ENCODE data around the gene NHLRC1. TPM values are rescaled to one million over a fixed set of nuclear protein-coding genes. Genes with fewer than 3 reads are reported as not detected.

The NHLRC1 gene
- total and polyA plus RNA-seq, 10 of the 15 experiments (the other 5 are each of a cell fraction or from before 2014, with no cell fraction given) = 0.04 to 0.22 (median 0.12) TPM; not detected in 2

DNA sequence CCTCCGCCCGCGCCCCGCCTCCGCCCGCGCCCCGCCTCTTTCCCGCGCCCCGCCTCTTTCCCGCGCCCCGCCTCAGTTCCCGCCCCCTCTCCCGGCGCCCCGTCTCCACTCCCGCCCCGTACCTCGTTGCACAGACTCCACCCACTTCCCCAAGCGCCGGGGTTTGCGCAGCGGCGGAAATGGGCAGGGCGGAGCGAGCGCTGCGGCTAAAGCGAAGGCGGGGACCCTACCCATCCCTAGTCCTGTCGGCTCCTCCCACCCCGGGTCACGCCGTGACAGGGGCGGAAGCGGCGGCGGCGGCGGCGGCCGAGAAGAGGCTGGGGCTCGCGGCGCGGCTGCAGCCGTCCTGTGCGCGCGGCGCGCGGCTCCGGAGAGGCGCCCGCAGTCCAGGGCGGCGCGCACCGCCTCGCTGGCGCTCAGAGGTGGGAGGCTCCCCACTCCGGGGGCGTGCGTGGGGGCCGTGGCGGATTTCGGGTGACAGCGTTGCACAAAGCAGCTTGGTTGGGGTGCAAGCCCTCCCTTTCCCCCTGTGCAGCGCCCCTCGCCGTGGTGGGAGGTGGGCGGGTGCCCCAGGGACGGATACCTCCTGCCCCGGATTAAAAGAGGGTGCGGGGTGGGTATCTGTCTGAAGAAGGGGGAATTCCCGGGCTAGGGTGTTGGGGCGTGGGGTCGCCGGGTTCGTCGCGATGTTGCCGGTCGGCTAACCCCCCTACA is 32.8 kb upstream of the NHLRC1 start, which contains the start of gene KDM1B (continued):
- TF ChIP-seq, protein P1, sequence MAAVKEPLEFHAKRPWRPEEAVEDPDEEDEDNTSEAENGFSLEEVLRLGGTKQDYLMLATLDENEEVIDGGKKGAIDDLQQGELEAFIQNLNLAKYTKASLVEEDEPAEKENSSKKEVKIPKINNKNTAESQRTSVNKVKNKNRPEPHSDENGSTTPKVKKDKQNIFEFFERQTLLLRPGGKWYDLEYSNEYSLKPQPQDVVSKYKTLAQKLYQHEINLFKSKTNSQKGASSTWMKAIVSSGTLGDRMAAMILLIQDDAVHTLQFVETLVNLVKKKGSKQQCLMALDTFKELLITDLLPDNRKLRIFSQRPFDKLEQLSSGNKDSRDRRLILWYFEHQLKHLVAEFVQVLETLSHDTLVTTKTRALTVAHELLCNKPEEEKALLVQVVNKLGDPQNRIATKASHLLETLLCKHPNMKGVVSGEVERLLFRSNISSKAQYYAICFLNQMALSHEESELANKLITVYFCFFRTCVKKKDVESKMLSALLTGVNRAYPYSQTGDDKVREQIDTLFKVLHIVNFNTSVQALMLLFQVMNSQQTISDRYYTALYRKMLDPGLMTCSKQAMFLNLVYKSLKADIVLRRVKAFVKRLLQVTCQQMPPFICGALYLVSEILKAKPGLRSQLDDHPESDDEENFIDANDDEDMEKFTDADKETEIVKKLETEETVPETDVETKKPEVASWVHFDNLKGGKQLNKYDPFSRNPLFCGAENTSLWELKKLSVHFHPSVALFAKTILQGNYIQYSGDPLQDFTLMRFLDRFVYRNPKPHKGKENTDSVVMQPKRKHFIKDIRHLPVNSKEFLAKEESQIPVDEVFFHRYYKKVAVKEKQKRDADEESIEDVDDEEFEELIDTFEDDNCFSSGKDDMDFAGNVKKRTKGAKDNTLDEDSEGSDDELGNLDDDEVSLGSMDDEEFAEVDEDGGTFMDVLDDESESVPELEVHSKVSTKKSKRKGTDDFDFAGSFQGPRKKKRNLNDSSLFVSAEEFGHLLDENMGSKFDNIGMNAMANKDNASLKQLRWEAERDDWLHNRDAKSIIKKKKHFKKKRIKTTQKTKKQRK (IDR thresholded peaks at IDR 0.05; ENCODE audit: low read depth, low read length) = no peak
- TF ChIP-seq MTA2 (IDR thresholded peaks at IDR 0.05; ENCODE audit: low read depth) (no peak), MYB (IDR thresholded peaks at IDR 0.05; ENCODE audit: borderline replicate concordance, low read depth, low read length) (no peak), SMARCA5 (IDR thresholded peaks at IDR 0.05) (peak; percentile 27), SREBF2 (IDR thresholded peaks at IDR 0.05; ENCODE audit: low read length) (no peak), NFYA (IDR thresholded peaks at IDR 0.05; ENCODE audit: borderline replicate concordance, low read depth, low read length) (no peak), CREM (IDR thresholded peaks at IDR 0.05; ENCODE audit: low read depth) (peak; percentile 59), SREBF1 (IDR thresholded peaks at IDR 0.05; ENCODE audit: low read length) (no peak), IKZF1 (conservative IDR thresholded peaks at IDR 0.05) (peak; percentile 36), BMI1 (IDR thresholded peaks at IDR 0.05; ENCODE audit: borderline replicate concordance) (no peak), TBL1XR1 (IDR thresholded peaks at IDR 0.05; ENCODE audit: low read depth, low read length) (no peak), CHD1 (IDR thresholded peaks at IDR 0.05; ENCODE audit: low read depth, low read length) (no peak), SIN3A (IDR thresholded peaks at IDR 0.05; ENCODE audit: low read depth, low read length) (no peak; the same call in 1 of the 2 replicates), BACH1 (IDR thresholded peaks at IDR 0.05; ENCODE audit: borderline replicate concordance) (peak; percentile 93), EP300 (IDR thresholded peaks at IDR 0.05; ENCODE audit: borderline replicate concordance in 1 of 2, control insufficient read depth in 1 of 2, low read depth in 2 of 2, low read length in 2 of 2) (no peak), NFYB (IDR thresholded peaks at IDR 0.05; ENCODE audit: insufficient read depth, low read depth, low read length) (0 out of 2 replicates have a peak, but pooled peaks have one; percentile 6)
- TF ChIP-seq, protein P2, sequence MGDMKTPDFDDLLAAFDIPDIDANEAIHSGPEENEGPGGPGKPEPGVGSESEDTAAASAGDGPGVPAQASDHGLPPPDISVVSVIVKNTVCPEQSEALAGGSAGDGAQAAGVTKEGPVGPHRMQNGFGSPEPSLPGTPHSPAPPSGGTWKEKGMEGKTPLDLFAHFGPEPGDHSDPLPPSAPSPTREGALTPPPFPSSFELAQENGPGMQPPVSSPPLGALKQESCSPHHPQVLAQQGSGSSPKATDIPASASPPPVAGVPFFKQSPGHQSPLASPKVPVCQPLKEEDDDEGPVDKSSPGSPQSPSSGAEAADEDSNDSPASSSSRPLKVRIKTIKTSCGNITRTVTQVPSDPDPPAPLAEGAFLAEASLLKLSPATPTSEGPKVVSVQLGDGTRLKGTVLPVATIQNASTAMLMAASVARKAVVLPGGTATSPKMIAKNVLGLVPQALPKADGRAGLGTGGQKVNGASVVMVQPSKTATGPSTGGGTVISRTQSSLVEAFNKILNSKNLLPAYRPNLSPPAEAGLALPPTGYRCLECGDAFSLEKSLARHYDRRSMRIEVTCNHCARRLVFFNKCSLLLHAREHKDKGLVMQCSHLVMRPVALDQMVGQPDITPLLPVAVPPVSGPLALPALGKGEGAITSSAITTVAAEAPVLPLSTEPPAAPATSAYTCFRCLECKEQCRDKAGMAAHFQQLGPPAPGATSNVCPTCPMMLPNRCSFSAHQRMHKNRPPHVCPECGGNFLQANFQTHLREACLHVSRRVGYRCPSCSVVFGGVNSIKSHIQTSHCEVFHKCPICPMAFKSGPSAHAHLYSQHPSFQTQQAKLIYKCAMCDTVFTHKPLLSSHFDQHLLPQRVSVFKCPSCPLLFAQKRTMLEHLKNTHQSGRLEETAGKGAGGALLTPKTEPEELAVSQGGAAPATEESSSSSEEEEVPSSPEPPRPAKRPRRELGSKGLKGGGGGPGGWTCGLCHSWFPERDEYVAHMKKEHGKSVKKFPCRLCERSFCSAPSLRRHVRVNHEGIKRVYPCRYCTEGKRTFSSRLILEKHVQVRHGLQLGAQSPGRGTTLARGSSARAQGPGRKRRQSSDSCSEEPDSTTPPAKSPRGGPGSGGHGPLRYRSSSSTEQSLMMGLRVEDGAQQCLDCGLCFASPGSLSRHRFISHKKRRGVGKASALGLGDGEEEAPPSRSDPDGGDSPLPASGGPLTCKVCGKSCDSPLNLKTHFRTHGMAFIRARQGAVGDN (IDR thresholded peaks at IDR 0.05) = peak; percentile 57
- TF ChIP-seq, protein P3, sequence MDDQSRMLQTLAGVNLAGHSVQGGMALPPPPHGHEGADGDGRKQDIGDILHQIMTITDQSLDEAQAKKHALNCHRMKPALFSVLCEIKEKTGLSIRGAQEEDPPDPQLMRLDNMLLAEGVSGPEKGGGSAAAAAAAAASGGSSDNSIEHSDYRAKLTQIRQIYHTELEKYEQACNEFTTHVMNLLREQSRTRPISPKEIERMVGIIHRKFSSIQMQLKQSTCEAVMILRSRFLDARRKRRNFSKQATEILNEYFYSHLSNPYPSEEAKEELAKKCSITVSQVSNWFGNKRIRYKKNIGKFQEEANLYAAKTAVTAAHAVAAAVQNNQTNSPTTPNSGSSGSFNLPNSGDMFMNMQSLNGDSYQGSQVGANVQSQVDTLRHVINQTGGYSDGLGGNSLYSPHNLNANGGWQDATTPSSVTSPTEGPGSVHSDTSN (IDR thresholded peaks at IDR 0.05; ENCODE audit: insufficient replicate concordance, low read depth, low read length) = no peak
- TF ChIP-seq, protein P4, sequence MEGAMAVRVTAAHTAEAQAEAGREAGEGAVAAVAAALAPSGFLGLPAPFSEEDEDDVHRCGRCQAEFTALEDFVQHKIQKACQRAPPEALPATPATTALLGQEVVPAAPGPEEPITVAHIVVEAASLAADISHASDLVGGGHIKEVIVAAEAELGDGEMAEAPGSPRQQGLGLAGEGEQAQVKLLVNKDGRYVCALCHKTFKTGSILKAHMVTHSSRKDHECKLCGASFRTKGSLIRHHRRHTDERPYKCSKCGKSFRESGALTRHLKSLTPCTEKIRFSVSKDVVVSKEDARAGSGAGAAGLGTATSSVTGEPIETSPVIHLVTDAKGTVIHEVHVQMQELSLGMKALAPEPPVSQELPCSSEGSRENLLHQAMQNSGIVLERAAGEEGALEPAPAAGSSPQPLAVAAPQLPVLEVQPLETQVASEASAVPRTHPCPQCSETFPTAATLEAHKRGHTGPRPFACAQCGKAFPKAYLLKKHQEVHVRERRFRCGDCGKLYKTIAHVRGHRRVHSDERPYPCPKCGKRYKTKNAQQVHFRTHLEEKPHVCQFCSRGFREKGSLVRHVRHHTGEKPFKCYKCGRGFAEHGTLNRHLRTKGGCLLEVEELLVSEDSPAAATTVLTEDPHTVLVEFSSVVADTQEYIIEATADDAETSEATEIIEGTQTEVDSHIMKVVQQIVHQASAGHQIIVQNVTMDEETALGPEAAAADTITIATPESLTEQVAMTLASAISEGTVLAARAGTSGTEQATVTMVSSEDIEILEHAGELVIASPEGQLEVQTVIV (IDR thresholded peaks at IDR 0.05; ENCODE audit: borderline replicate concordance, partially characterized antibody) = no peak

All from GM12878 (cell line).